GM12878 (cell line): Measurements from ENCODE around the gene MCM3AP. TPM values are rescaled to one million over a fixed set of nuclear protein-coding genes. Genes with fewer than 3 reads are reported as not detected.

Experiments used
- ATAC-seq: fragments of 200-7000 bp; cut with Tn5 transposase; 3 replicates; pipeline ENCODE4 v1.9.1; 2020; ENCODE audit warnings: mild to moderate bottlenecking, moderate library complexity
- BruUV-seq: library from RNA; stranded (reverse); fragments of 400-500 nt; replicated peaks from 2 replicates; lab custom pipeline; 2021; lab: Mats Ljungman, UMichigan
- CTCF ChIA-PET: fragments of 300-600 bp; sonication (Branson Sonifier 250); formaldehyde crosslinking; extraction: SDS; loops from one replicate; lab custom pipeline; 2021; ENCODE audit warnings: inconsistent platforms; lab: Yijun Ruan, JAX
- POLR2A ChIA-PET: fragments of 350-600 bp; formaldehyde crosslinking; extraction: SDS; loops from one replicate; lab custom pipeline; 2021; ENCODE audit warnings: inconsistent platforms; lab: Charles Lee
- RAD21 ChIA-PET: fragments of 300-600 bp; sonication (Branson Sonifier 250); formaldehyde crosslinking; loops from one replicate; lab custom pipeline; 2023; ENCODE audit warnings: antibody characterized with exemption; ENCODE audit not compliant: unreplicated experiment; lab: Charles Lee
- SMC1A ChIA-PET: fragments of 300-600 bp; sonication (Branson Sonifier 250); formaldehyde crosslinking; loops from one replicate; lab custom pipeline; 2023; ENCODE audit not compliant: unreplicated experiment, uncharacterized antibody; lab: Charles Lee
- DNase-seq: peaks from one replicate; pipeline ENCODE4 v3.0.0-alpha.2; 2011; ENCODE audit warnings: low read depth, low spot score
- FAIRE-seq: peaks from 3 replicates; lab custom pipeline; 2011; peaks lifted over from hg19 to GRCh38; lab: Jason Lieb, UNC
- H2AFZ ChIP-seq: 2 replicates; pipeline ENCODE4 v1.6.0; 2011; ENCODE audit warnings: low read depth, low read length, control low read depth; ENCODE audit not compliant: control insufficient read depth
- H3K27ac ChIP-seq: 2 replicates; pipeline ENCODE4 v1.5.1; 2011; ENCODE audit warnings: control low read depth; ENCODE audit not compliant: control insufficient read depth, insufficient read depth
- H3K27me3 ChIP-seq, 2 experiments: replicated peaks in 1 of 2; 2 replicates each; pipeline versions ENCODE4 v1.6.0 to v1.6.1; 2011; ENCODE audit warnings: low read length in 1 of 2; ENCODE audit not compliant: control insufficient read depth in 2 of 2, insufficient read depth in 2 of 2
- H3K36me3 ChIP-seq, 2 experiments: 2 replicates each; pipeline ENCODE4 v1.5.1; 2011; ENCODE audit warnings: low read length in 1 of 2; ENCODE audit not compliant: control insufficient read depth in 2 of 2, insufficient read depth in 2 of 2
- H3K4me1 ChIP-seq: 2 replicates; pipeline ENCODE4 v1.6.1; 2011; ENCODE audit warnings: mild to moderate bottlenecking, low read length, moderate library complexity, mixed read lengths; ENCODE audit not compliant: control insufficient read depth, insufficient read depth
- H3K4me2 ChIP-seq: 2 replicates; pipeline ENCODE4 v1.6.0; 2011; ENCODE audit warnings: control low read depth; ENCODE audit not compliant: control insufficient read depth, insufficient read depth
- H3K4me3 ChIP-seq: fragments of 200-600 bp; sonication (generic); 2 replicates; pipeline ENCODE4 v1.5.1; 2016
- H3K79me2 ChIP-seq: 2 replicates; pipeline ENCODE4 v1.6.0; 2011; ENCODE audit warnings: low read length; ENCODE audit not compliant: control insufficient read depth, insufficient read depth
- H3K9ac ChIP-seq: 2 replicates; pipeline ENCODE4 v1.8.0; 2011; ENCODE audit warnings: low read length, control low read depth, mixed read lengths; ENCODE audit not compliant: control insufficient read depth, insufficient read depth
- H3K9me3 ChIP-seq: replicated peaks from 3 replicates; pipeline ENCODE4 v1.5.1; 2011; ENCODE audit warnings: mild to moderate bottlenecking, low read length; ENCODE audit not compliant: control insufficient read depth, insufficient read depth
- H4K20me1 ChIP-seq: 2 replicates; pipeline ENCODE4 v1.6.0; 2011; ENCODE audit not compliant: control insufficient read depth, insufficient read depth
- BMI1 ChIP-seq: fragments of 450-650 bp; IDR thresholded peaks from 2 replicates; pipeline ENCODE4 v1.6.1; 2016; ENCODE audit warnings: mild to moderate bottlenecking, moderate library complexity, borderline replicate concordance
- BRCA1 ChIP-seq: IDR thresholded peaks from 2 replicates; pipeline ENCODE4 v1.6.1; 2011; ENCODE audit warnings: low read depth, low read length, improper control_type of control experiment
- GATAD2B ChIP-seq: fragments of 450-650 bp; conservative IDR thresholded peaks from 2 replicates; pipeline ENCODE4 v1.6.1; 2017; ENCODE audit warnings: low read depth, mild to moderate bottlenecking, moderate library complexity
- HDAC6 ChIP-seq: fragments of 200-600 bp; sonication (generic); IDR thresholded peaks from one replicate; pipeline ENCODE4 v1.8.0; 2017; ENCODE audit warnings: antibody characterized with exemption; ENCODE audit not compliant: unreplicated experiment
- IKZF1 ChIP-seq: fragments of 450-650 bp; conservative IDR thresholded peaks from 2 replicates; pipeline ENCODE4 v1.6.1; 2017; ENCODE audit warnings: antibody characterized with exemption, mild to moderate bottlenecking
- IRF4 ChIP-seq: IDR thresholded peaks from 2 replicates; pipeline ENCODE4 v1.6.1; 2011; ENCODE audit warnings: low read depth, low read length
- KDM1A ChIP-seq: fragments of 200-600 bp; sonication (generic); IDR thresholded peaks from 2 replicates; pipeline ENCODE4 v1.6.1; 2016; ENCODE audit warnings: borderline replicate concordance
- MXI1 ChIP-seq: fragments of 150-350 bp; IDR thresholded peaks from 2 replicates; pipeline ENCODE4 v1.6.1; 2011; ENCODE audit warnings: low read depth, mild to moderate bottlenecking, inconsistent platforms, low read length, improper control_type of control experiment
- NFYA ChIP-seq: IDR thresholded peaks from 2 replicates; pipeline ENCODE4 v1.6.1; 2011; ENCODE audit warnings: low read depth, mild to moderate bottlenecking, low read length, improper control_type of control experiment, borderline replicate concordance
- NRF1 ChIP-seq: conservative IDR thresholded peaks from 2 replicates; pipeline ENCODE4 v1.6.1; 2011; ENCODE audit warnings: mild to moderate bottlenecking, low read depth, low read length, improper control_type of control experiment
- RBBP5 ChIP-seq: fragments of 200-600 bp; sonication (generic); conservative IDR thresholded peaks from 2 replicates; pipeline ENCODE4 v1.6.1; 2016
- SUZ12 ChIP-seq: fragments of 200-600 bp; sonication (generic); IDR thresholded peaks from one replicate; pipeline ENCODE4 v1.6.1; 2018; ENCODE audit warnings: antibody characterized with exemption, mild to moderate bottlenecking; ENCODE audit not compliant: unreplicated experiment
- TAF1 ChIP-seq: IDR thresholded peaks from 2 replicates; pipeline ENCODE4 v1.6.1; 2011; ENCODE audit warnings: mild to moderate bottlenecking, low read depth, low read length, borderline replicate concordance
- TCF3 ChIP-seq: IDR thresholded peaks from 2 replicates; pipeline ENCODE4 v1.6.1; 2012; ENCODE audit warnings: low read depth, mild to moderate bottlenecking, low read length, borderline replicate concordance; ENCODE audit not compliant: insufficient read depth
- TCF7 ChIP-seq: IDR thresholded peaks from 2 replicates; pipeline ENCODE4 v1.6.1; 2014; ENCODE audit warnings: antibody characterized with exemption, borderline replicate concordance
- ZNF384 ChIP-seq: IDR thresholded peaks from 2 replicates; pipeline ENCODE4 v1.6.1; 2012; ENCODE audit warnings: low read depth, mild to moderate bottlenecking, low read length, improper control_type of control experiment, borderline replicate concordance
- WGBS: methylation state at CpG from one replicate; pipeline ENCODE4 v1.1.6; 2016; ENCODE audit warnings: low lambda C conversion rate; ENCODE audit not compliant: insufficient replicate concordance, insufficient coverage; ENCODE audit errors: missing lambda C conversion rate; 5-methylcytosine and 5-hydroxymethylcytosine counted together
- in situ Hi-C: fragments of 300-500 bp; cut with MboI; formaldehyde crosslinking; loops from 9 replicates; pipeline ENCODE4 v1.14.3; 2018; ENCODE audit warnings: mixed read lengths
- intact Hi-C: fragments of 100-400 bp; cut with micrococcal nuclease; formaldehyde crosslinking; loops from one replicate; pipeline ENCODE4 v1.14.2; 2022; ENCODE audit not compliant: unreplicated experiment
- polyA plus RNA-seq, 11 experiments: library from polyadenylated mRNA; depleted of rRNA in 4 of 11; unstranded in 6 of 11; stranded (reverse) in 5 of 11; fragments of >200 nt; fragmentation: Nextera tagmentation in 4 of 11; fragmentation: Illumina TruSeq in 1 of 11; extraction: Ambion mirVana in 4 of 11; extraction: Trizol in 1 of 11; gene quantifications; 1 replicate in 1 of 11; 2 replicates in 10 of 11; pipeline versions ENCODE4 v1.2.1 to v1.2.3, GENCODE V29; 2011 to 2016; ENCODE audit warnings: inconsistent platforms in 2 of 11, missing spikeins in 2 of 11, low read depth in 1 of 11
- total RNA-seq, 4 experiments: library from RNA; depleted of rRNA in 3 of 4; stranded (reverse); fragments of >200 nt in 3 of 4; fragmentation: Illumina TruSeq in 1 of 4; extraction: Trizol in 1 of 4; gene quantifications; 2 replicates each; pipeline versions ENCODE4 v1.2.1 to v1.2.3, GENCODE V29; 2013 to 2021
- TF ChIP-seq, protein P1 (sequence below): fragments of 450-650 bp; formaldehyde crosslinking; IDR thresholded peaks from 2 replicates; pipeline ENCODE4 v1.4.0; 2022; ENCODE audit warnings: mild to moderate bottlenecking, moderate library complexity
- TF ChIP-seq, protein P2 (sequence below): IDR thresholded peaks from 2 replicates; pipeline ENCODE4 v1.6.1; 2011; ENCODE audit warnings: borderline replicate concordance, low read depth, mild to moderate bottlenecking, moderate library complexity, mixed read lengths, low read length; ENCODE audit not compliant: insufficient read depth; ENCODE audit errors: extremely low read length

The MCM3AP gene
- total and polyA plus RNA-seq, 10 of the 15 experiments (the other 5 are each of a cell fraction or from before 2014, with no cell fraction given): 6.1 to 95.7 (median 47.0) TPM

DNA sequence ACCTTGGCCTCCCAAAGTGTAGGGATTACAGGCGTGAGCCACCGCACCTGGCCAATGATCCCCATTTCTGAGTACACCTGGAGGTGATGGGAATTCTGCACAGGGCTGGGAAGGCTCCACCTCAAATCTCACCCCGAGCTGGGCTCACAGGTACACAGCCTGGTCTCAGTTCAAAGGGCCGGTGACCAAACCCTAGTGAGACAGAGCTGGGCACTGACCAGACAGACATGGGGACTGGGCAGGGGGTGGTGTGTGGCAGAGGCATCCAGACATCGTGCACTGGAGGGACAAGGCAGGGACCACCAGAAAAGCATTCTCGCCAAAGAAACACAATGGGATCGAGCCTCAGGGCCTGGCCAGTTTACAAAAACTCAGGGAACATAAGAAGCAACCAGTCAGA is 74.0 kb downstream of the MCM3AP start:
- intact Hi-C loops (no loop called here), in situ Hi-C loops (no loop called here)
- no peaks in the 10 kb centered on the region for H3K9me3 ChIP-seq
- H3K27me3 ChIP-seq: no peaks in the 10 kb centered on the region
- ChIA-PET POLR2A (no interaction called here), CTCF (interaction anchor here (1.8 kb wide), 1 partner anchor 68 kb away, joined by 5 read pairs; no protein-coding TSS in a partner anchor), SMC1A (no interaction called here), RAD21 (interaction anchor here (0.6 kb wide), 1 partner anchor 20 kb away, joined by 4 read pairs; no protein-coding TSS in a partner anchor)
- H2AFZ ChIP-seq: no peak overlapping the region
- H3K4me3 ChIP-seq: no peak overlapping the region
- no peaks in the 10 kb centered on the region for H4K20me1 ChIP-seq
- H3K27ac ChIP-seq: no peak overlapping the region
- ATAC-seq (no peak), DNase-seq (no peak), FAIRE-seq (no peak)
- no TSS peak for BruUV-seq
- H3K79me2 ChIP-seq: no peaks in the 10 kb centered on the region
- H3K9ac ChIP-seq: no peak overlapping the region
- peaks cover 0 to 8% of the 10 kb centered on the region in 2 experiments; a peak in 3 of 4 replicates for H3K36me3 ChIP-seq
- no peaks in the 10 kb centered on the region for H3K4me1 ChIP-seq
- no peak overlapping the region for H3K4me2 ChIP-seq
- TF ChIP-seq, protein P1, sequence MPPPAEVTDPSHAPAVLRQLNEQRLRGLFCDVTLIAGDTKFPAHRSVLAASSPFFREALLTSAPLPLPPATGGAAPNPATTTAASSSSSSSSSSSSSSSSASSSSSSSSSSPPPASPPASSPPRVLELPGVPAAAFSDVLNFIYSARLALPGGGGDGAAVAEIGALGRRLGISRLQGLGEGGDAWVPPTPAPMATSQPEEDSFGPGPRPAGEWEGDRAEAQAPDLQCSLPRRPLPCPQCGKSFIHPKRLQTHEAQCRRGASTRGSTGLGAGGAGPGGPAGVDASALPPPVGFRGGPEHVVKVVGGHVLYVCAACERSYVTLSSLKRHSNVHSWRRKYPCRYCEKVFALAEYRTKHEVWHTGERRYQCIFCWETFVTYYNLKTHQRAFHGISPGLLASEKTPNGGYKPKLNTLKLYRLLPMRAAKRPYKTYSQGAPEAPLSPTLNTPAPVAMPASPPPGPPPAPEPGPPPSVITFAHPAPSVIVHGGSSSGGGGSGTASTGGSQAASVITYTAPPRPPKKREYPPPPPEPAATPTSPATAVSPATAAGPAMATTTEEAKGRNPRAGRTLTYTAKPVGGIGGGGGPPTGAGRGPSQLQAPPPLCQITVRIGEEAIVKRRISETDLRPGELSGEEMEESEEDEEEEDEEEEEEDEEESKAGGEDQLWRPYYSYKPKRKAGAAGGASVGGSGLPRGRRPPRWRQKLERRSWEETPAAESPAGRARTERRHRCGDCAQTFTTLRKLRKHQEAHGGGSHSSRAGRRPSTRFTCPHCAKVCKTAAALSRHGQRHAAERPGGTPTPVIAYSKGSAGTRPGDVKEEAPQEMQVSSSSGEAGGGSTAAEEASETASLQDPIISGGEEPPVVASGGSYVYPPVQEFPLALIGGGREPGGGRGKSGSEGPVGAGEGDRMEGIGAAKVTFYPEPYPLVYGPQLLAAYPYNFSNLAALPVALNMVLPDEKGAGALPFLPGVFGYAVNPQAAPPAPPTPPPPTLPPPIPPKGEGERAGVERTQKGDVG (CRISPR knock-in tag): no peak
- TF ChIP-seq TCF3 (no peak), BRCA1 (no peak), GATAD2B (no peak), IRF4 (no peak), SUZ12 (no peak), IKZF1 (no peak), TAF1 (no peak), NRF1 (no peak), NFYA (no peak), MXI1 (no peak), ZNF384 (no peak), BMI1 (no peak), RBBP5 (no peak), KDM1A (no peak), TCF7 (no peak), HDAC6 (no peak)
- TF ChIP-seq, protein P2, sequence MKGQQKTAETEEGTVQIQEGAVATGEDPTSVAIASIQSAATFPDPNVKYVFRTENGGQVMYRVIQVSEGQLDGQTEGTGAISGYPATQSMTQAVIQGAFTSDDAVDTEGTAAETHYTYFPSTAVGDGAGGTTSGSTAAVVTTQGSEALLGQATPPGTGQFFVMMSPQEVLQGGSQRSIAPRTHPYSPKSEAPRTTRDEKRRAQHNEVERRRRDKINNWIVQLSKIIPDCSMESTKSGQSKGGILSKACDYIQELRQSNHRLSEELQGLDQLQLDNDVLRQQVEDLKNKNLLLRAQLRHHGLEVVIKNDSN: no peak
- 85% methylated on average over 7 of the region's 7 CpGs for WGBS
